GM18867 (cell line): ENCODE measurements around the gene LINGO3.

Experiments used
- ATAC-seq: cut with Tn5 transposase; IDR thresholded peaks from one replicate; pipeline ENCODE4 v1.9.1; 2021; ENCODE audit warnings: mild to moderate bottlenecking, moderate library complexity; ENCODE audit not compliant: unreplicated experiment

The LINGO3 gene

GRCh38 chr19:2307518-2308012 lies 389 bp downstream of the LINGO3 start:
- ATAC-seq, result no peak

GRCh38 chr19:2306971-2307370 lies 983 bp downstream of the LINGO3 start:
- ATAC-seq, result no peak

- ATAC-seq, result no peak
Observed at GRCh38 chr19:2306281-2306806, 1.6 kb downstream of the LINGO3 start.

GRCh38 chr19:2305452-2306280 lies 2.3 kb downstream of the LINGO3 start:
- ATAC-seq, result no peak

GRCh38 chr19:2303211-2303798 lies 4.6 kb downstream of the LINGO3 start:
- no peak for ATAC-seq

GRCh38 chr19:2302319-2303210 lies 5.4 kb downstream of the LINGO3 start:
- ATAC-seq, result no peak

GRCh38 chr19:2300533-2300932 lies 7.4 kb downstream of the LINGO3 start:
- ATAC-seq, result no peak

- ATAC-seq, result no peak
Observed at GRCh38 chr19:2296141-2296540, 11.8 kb downstream of the LINGO3 start.

- no peak for ATAC-seq
Observed at GRCh38 chr19:2294687-2295335, 13.1 kb downstream of the LINGO3 start.

- ATAC-seq, result no peak
Observed at GRCh38 chr19:2291185-2291751, 16.7 kb downstream of the LINGO3 start.

GRCh38 chr19:2290441-2291184 lies 17.3 kb downstream of the LINGO3 start:
- ATAC-seq, result no peak

- ATAC-seq, result no peak
Observed at GRCh38 chr19:2289714-2290435, 18.1 kb downstream of the LINGO3 start.

- ATAC-seq, result no peak
Observed at GRCh38 chr19:2288818-2289713, 18.9 kb downstream of the LINGO3 start.

- ATAC-seq, result no peak
Observed at GRCh38 chr19:2288338-2288817, 19.6 kb downstream of the LINGO3 start.

- ATAC-seq, result no peak
Observed at GRCh38 chr19:2287585-2288337, 20.2 kb downstream of the LINGO3 start.

GRCh38 chr19:2286402-2287140 lies 21.4 kb downstream of the LINGO3 start:
- no peak for ATAC-seq
